Common myeloid progenitor, CD34-positive (primary cell): Measurements from ENCODE around the gene GRM1.
"Not testable (repeated sequence)": the region's sequence is repeated elsewhere in the genome, so short reads cannot be mapped to it uniquely, and the experiment has no call there.

Source experiments
- CTCF ChIA-PET: fragments of 350-600 bp; sonication (Branson Sonifier 250); formaldehyde crosslinking; loops from one replicate; lab custom pipeline; 2021; ENCODE audit warnings: antibody characterized with exemption; lab: Charles Lee
- POLR2A ChIA-PET: fragments of 350-600 bp; sonication (Branson Sonifier 250); formaldehyde crosslinking; loops from one replicate; lab custom pipeline; 2021; ENCODE audit warnings: antibody characterized with exemption; lab: Charles Lee
- DNase-seq, 3 donors: peaks; one replicate each; pipeline versions ENCODE4 v3.0.0 to v3.0.0-alpha.2; 2013
- H3K27ac ChIP-seq, 2 experiments: 1 replicate in 1 of 2; 2 replicates in 1 of 2; pipeline ENCODE4 v1.7.0; 2013; ENCODE audit warnings: inconsistent platforms in 2 of 2, low read length in 2 of 2, mild to moderate bottlenecking in 2 of 2, low read depth in 1 of 2, moderate library complexity in 1 of 2; ENCODE audit not compliant: severe bottlenecking in 2 of 2, insufficient read depth in 1 of 2, poor library complexity in 1 of 2
- H3K27me3 ChIP-seq, 5 experiments: replicated peaks in 2 of 5; 1 replicate in 3 of 5; 2 replicates in 2 of 5; pipeline versions ENCODE4 v1.6.1 to v1.7.0; 2013; ENCODE audit warnings: low read length in 4 of 5, mild to moderate bottlenecking in 2 of 5, moderate library complexity in 2 of 5, inconsistent platforms in 1 of 5; ENCODE audit not compliant: insufficient read depth in 5 of 5, control insufficient read depth in 4 of 5
- H3K36me3 ChIP-seq, 4 experiments: 1 replicate in 2 of 4; 2 replicates in 2 of 4; pipeline versions ENCODE4 v1.6.1 to v1.7.0; 2013; ENCODE audit warnings: low read length in 3 of 4, control low read depth in 1 of 4, mild to moderate bottlenecking in 1 of 4; ENCODE audit not compliant: control insufficient read depth in 4 of 4, insufficient read depth in 4 of 4
- H3K4me1 ChIP-seq, 4 experiments: 1 replicate in 3 of 4; 2 replicates in 1 of 4; pipeline versions ENCODE4 v1.6.1 to v1.7.1; 2013; ENCODE audit warnings: low read length in 3 of 4, mild to moderate bottlenecking in 3 of 4, control low read depth in 1 of 4, inconsistent platforms in 1 of 4, moderate library complexity in 1 of 4; ENCODE audit not compliant: control insufficient read depth in 4 of 4, insufficient read depth in 4 of 4; ENCODE audit errors: control extremely low read depth in 1 of 4
- H3K4me3 ChIP-seq, 7 experiments: 1 replicate in 4 of 7; 2 replicates in 3 of 7; pipeline versions ENCODE4 v1.5.1 to v1.7.0; 2013; ENCODE audit warnings: mild to moderate bottlenecking in 7 of 7, low read length in 6 of 7, moderate library complexity in 6 of 7, inconsistent platforms in 2 of 7, low read depth in 2 of 7, control low read depth in 1 of 7; ENCODE audit not compliant: insufficient read depth in 4 of 7, control insufficient read depth in 1 of 7; ENCODE audit errors: extremely low read depth in 1 of 7
- H3K9me3 ChIP-seq, 5 experiments: 1 replicate in 4 of 5; 2 replicates in 1 of 5; pipeline versions ENCODE4 v1.6.1 to v1.7.1; 2013; ENCODE audit warnings: low read length in 4 of 5, mild to moderate bottlenecking in 2 of 5, inconsistent platforms in 1 of 5, low read depth in 1 of 5, moderate library complexity in 1 of 5; ENCODE audit not compliant: control insufficient read depth in 4 of 5, insufficient read depth in 2 of 5; ENCODE audit errors: control extremely low read depth in 1 of 5
- WGBS: methylation state at CpG from one replicate; pipeline ENCODE4 v1.1.5; 2013; ENCODE audit not compliant: insufficient coverage; 5-methylcytosine and 5-hydroxymethylcytosine counted together

Gene GRM1

DNA sequence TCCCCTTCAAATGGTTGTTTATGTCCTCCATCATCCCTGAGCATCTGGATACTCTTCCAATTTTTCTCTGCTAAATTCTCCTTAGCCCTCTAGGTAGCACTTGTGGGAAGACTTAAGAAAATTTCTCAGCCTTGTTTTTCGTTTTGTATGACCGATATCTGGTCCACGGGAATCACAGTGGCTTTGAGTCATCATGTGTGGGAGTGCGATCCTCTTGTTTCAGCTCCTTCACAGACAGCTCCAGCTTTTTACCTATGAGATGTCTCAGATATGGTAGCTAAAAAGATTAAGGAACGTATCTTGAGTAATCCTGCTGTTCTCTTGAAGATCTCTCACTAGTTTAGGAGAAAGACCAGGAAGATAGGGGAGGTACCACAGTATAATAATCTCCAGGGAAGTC lies 196.1 kb downstream of the GRM1 start:
- H3K27ac ChIP-seq, result no peak overlapping the region
- H3K9me3 ChIP-seq, result no peaks in the 10 kb centered on the region
- CTCF ChIA-PET, result no interaction called here
- no peaks in the 10 kb centered on the region for H3K27me3 ChIP-seq
- H3K4me1 ChIP-seq, result no peaks in the 10 kb centered on the region
- POLR2A ChIA-PET, result no interaction called here
- no peaks in the 10 kb centered on the region for H3K36me3 ChIP-seq
- 100% methylated on average over 4 of the region's 5 CpGs for WGBS
- H3K4me3 ChIP-seq, result no peak overlapping the region
- no peak for DNase-seq

DNA sequence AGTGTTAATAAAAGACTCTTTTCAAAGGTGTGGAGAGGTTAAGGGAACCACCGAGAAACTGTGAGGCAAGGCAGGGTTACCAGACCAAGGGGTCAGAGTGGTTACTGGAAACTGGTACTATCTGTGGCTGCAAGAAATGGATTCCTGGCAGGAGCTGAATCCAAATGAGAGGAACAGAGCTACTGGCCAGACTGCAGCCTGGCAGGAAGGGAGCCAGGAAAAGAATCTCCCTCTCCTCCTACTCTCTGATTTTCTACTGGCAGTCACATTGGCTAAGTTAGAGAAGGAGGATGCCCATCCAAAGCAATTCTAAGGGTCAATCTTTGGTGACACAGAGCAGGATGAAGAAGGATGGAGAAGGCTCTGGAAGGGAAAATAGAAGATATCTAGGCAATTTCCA lies 211.5 kb downstream of the GRM1 start:
- peaks cover 0 to 4% (median 0%) of the 10 kb centered on the region in 5 experiments for H3K27me3 ChIP-seq
- no peaks in the 10 kb centered on the region for H3K36me3 ChIP-seq
- POLR2A ChIA-PET, result no interaction called here
- H3K4me3 ChIP-seq, result no peak overlapping the region
- 75% methylated on average over 1 of the region's 1 CpG for WGBS
- DNase-seq, result no peak
- CTCF ChIA-PET, result no interaction called here
- H3K27ac ChIP-seq, result no peak overlapping the region
- H3K9me3 ChIP-seq, result peaks cover 0 to 4% (median 2%) of the 10 kb centered on the region in 5 experiments
- no peaks in the 10 kb centered on the region for H3K4me1 ChIP-seq

DNA sequence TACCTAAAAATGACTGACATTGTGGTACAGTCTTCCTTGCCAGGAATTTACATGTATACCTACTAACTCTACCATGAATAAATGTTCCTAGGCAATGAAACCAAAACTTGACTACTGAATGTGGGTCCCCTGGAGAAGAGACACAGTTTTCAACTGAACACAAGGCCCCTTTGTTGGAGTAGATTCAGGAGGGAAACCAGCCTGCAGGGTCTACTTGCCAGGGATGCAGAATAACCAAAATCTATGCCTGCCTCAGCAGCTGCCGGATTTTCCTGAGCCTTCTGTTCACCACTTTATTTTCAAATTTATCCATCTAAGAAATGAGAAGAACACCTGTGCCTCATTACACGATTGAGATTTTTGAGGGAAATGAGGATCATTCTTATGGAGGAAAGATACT lies 211.9 kb downstream of the GRM1 start:
- H3K27ac ChIP-seq, result no peak overlapping the region
- no peaks in the 10 kb centered on the region for H3K36me3 ChIP-seq
- POLR2A ChIA-PET, result no interaction called here
- H3K4me1 ChIP-seq, result no peaks in the 10 kb centered on the region
- no CpG with 5 or more reads among the region's 2 CpGs for WGBS
- CTCF ChIA-PET, result no interaction called here
- no peak overlapping the region for H3K4me3 ChIP-seq
- H3K27me3 ChIP-seq, result peaks cover 0 to 4% (median 0%) of the 10 kb centered on the region in 5 experiments
- DNase-seq, result no peak
- H3K9me3 ChIP-seq, result peaks cover 0 to 4% (median 2%) of the 10 kb centered on the region in 5 experiments

DNA sequence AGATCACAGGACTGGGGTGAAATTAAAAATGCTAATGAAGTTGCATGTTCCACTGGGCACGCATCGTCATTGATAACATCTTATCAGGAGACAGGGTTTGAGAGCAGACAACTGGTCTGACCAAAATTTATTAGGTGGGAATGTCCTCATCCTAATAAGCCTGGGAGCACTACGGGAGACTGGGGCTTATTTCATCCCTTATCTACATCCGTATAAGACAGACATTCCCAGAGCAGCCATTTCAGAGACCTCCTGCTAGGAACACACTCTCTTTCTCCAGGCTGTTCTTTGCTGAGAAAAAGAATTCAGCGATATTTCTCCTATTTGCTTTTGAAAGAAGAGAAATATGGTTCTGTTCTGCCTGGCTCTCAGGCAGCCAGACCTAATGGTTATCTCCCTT lies 214.8 kb downstream of the GRM1 start:
- H3K27me3 ChIP-seq, H3K4me1 ChIP-seq, H3K27ac ChIP-seq, CTCF ChIA-PET, H3K36me3 ChIP-seq, H3K9me3 ChIP-seq, POLR2A ChIA-PET, DNase-seq, H3K4me3 ChIP-seq: not testable (repeated sequence)
- WGBS, result 96% methylated on average over 5 of the region's 5 CpGs

DNA sequence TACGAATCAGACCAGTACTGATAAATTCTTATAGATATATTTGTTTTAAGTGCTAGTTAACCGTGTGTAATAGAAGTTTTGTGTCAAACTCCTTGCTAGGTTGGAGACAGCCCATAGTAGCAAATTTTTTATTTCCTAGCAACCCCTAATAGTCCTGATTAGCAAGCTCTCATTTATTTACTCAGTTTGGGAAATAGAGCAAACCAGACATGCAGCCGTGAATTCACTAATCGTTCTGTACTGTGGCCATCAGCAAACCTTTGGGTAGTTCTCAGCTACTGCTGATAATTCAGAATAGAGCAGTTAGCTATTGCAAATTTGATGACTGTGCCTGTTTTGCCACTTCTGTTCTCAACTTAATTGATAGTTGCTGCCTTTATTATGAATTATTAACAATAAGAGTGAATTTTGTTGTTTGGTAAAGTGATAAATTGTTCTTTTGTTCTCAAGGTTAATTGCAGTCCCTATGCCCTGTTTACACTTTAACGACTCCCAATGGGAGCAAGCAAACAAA lies 215.8 kb downstream of the GRM1 start:
- Histone ChIP-seq H3K9me3 (peaks cover 0 to 6% (median 2%) of the 10 kb centered on the region in 5 experiments), H3K4me1 (no peaks in the 10 kb centered on the region), H3K27ac (no peak overlapping the region), H3K36me3 (no peaks in the 10 kb centered on the region), H3K4me3 (no peak overlapping the region), H3K27me3 (peaks cover 0 to 4% (median 0%) of the 10 kb centered on the region in 5 experiments)
- CTCF ChIA-PET, result no interaction called here
- POLR2A ChIA-PET, result no interaction called here
- no peak for DNase-seq
- WGBS, result 96% methylated on average over 2 of the region's 5 CpGs

DNA sequence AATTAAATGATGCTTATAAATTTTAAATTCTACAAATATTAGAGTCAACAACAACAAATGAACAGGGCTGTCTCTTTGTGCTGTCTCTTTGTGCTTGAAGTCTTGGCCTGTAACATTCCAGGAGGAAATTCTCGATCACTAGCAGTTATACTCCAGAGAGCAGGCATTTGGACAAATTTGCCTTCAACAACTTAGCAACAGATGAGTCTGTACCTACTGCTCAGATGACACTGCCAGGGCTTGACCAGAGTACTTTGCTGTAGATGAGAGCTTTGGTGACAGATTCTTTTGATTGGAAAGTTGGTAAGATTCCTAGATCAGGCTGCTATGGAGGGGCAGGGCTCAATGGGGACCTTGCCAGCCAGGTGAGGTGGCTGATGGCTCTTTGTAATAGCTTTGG lies 217.2 kb downstream of the GRM1 start:
- H3K4me3 ChIP-seq, result no peak overlapping the region
- H3K27ac ChIP-seq, result no peak overlapping the region
- H3K27me3 ChIP-seq, result peaks cover 0 to 4% (median 0%) of the 10 kb centered on the region in 5 experiments
- 100% methylated on average over 1 of the region's 1 CpG for WGBS
- no peak for DNase-seq
- peaks cover 0 to 6% (median 2%) of the 10 kb centered on the region in 5 experiments for H3K9me3 ChIP-seq
- H3K36me3 ChIP-seq, result no peaks in the 10 kb centered on the region
- ChIA-PET POLR2A (no interaction called here), CTCF (no interaction called here)
- no peaks in the 10 kb centered on the region for H3K4me1 ChIP-seq

DNA sequence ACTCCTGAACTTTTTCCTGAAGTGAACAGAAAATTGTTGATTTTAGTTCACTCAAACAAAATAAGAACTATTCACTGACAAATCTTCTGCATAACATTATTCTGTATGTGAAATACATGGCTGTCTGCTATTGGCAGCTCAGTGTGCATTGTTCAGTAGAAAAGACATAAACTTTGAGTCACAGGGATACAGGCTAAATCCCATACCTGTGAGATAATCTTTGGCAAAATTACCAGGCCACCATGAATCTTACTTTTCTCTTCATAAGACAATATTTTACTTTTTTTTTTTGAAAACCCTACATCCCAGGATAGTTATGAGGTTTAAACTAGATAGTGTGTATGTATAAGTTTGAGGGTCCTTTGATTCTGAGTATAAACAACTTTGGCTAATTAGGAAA lies 224.8 kb downstream of the GRM1 start:
- POLR2A ChIA-PET, result no interaction called here
- CTCF ChIA-PET, result no interaction called here
- no peaks in the 10 kb centered on the region for H3K36me3 ChIP-seq
- no peak overlapping the region for H3K27ac ChIP-seq
- H3K9me3 ChIP-seq, result no peaks in the 10 kb centered on the region
- H3K4me3 ChIP-seq, result no peak overlapping the region
- H3K4me1 ChIP-seq, result no peaks in the 10 kb centered on the region
- DNase-seq, result no peak
- no peaks in the 10 kb centered on the region for H3K27me3 ChIP-seq
